ENCODE results near the gene ADPRHL1. TPM values are rescaled to one million over a fixed set of nuclear protein-coding genes. Genes with fewer than 3 reads are reported as not detected.

Gene ADPRHL1
- total RNA-seq, 1 donor from 2014 or later = 2.6 TPM

DNA sequence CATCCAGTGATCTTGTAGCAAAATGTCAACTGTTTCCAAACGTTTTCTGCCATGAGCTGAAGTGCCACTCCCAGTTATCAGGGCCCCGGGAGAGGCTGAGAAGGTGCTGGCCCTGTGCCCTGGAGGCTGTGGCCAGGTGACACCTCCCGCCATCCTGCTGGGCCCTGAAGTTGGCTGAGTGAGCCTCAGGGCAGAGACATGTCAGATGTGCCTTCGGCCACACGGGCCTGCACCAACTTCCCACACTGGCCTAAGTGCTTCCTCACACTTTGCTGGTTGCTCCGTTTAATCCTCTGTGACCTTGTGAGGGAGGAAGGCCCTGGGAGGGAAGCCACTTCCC is 4.8 kb downstream of the ADPRHL1 start:
- Mint-ChIP-seq H3K9me3 (ENCODE audit: unreplicated experiment) (no peaks in the 10 kb centered on the region), H3K27me3 (ENCODE audit: unreplicated experiment) (no peaks in the 10 kb centered on the region), H3K36me3 (ENCODE audit: unreplicated experiment) (peaks cover 6% of the 10 kb centered on the region), H3K27ac (ENCODE audit: unreplicated experiment) (no peak overlapping the region), H3K4me3 (ENCODE audit: unreplicated experiment) (no peak overlapping the region), H3K4me1 (ENCODE audit: unreplicated experiment) (peaks cover 6% of the 10 kb centered on the region)
- TF ChIP-seq, protein P1, sequence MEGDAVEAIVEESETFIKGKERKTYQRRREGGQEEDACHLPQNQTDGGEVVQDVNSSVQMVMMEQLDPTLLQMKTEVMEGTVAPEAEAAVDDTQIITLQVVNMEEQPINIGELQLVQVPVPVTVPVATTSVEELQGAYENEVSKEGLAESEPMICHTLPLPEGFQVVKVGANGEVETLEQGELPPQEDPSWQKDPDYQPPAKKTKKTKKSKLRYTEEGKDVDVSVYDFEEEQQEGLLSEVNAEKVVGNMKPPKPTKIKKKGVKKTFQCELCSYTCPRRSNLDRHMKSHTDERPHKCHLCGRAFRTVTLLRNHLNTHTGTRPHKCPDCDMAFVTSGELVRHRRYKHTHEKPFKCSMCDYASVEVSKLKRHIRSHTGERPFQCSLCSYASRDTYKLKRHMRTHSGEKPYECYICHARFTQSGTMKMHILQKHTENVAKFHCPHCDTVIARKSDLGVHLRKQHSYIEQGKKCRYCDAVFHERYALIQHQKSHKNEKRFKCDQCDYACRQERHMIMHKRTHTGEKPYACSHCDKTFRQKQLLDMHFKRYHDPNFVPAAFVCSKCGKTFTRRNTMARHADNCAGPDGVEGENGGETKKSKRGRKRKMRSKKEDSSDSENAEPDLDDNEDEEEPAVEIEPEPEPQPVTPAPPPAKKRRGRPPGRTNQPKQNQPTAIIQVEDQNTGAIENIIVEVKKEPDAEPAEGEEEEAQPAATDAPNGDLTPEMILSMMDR (IDR thresholded peaks at IDR 0.05) = no peak
- DNase-seq (ENCODE audit: extremely low spot score, unreplicated experiment) = no peak

DNA sequence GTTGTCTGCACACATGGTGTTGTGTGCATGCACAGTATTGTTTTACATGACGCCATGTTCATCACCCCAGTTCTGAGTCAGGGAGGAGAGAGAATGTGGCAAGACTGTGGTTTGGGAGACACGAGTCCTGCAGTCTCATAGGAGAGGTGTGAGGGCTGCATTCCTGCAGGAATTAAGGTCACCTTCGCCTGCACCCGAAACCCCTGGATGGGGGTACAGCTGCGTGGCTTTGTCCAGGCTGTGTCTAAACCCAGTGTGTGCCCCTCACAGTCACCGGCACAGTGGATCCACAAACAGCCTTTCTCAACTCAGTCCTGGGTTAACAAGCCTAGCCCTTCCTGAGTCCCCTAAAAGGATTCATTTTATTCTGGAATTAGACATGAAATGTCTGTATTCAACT is 5.7 kb downstream of the ADPRHL1 start:
- H3K27ac Mint-ChIP-seq (ENCODE audit: unreplicated experiment) = no peak overlapping the region
- H3K4me3 Mint-ChIP-seq (ENCODE audit: unreplicated experiment) = no peak overlapping the region
- H3K9me3 Mint-ChIP-seq (ENCODE audit: unreplicated experiment) = peaks cover 3% of the 10 kb centered on the region
- H3K4me1 Mint-ChIP-seq (ENCODE audit: unreplicated experiment) = peaks cover 6% of the 10 kb centered on the region
- no peak for DNase-seq (ENCODE audit: extremely low spot score, unreplicated experiment)
- H3K36me3 Mint-ChIP-seq (ENCODE audit: unreplicated experiment) = peaks cover 14% of the 10 kb centered on the region
- TF ChIP-seq, protein P1 (IDR thresholded peaks at IDR 0.05) = no peak
- H3K27me3 Mint-ChIP-seq (ENCODE audit: unreplicated experiment) = no peaks in the 10 kb centered on the region

DNA sequence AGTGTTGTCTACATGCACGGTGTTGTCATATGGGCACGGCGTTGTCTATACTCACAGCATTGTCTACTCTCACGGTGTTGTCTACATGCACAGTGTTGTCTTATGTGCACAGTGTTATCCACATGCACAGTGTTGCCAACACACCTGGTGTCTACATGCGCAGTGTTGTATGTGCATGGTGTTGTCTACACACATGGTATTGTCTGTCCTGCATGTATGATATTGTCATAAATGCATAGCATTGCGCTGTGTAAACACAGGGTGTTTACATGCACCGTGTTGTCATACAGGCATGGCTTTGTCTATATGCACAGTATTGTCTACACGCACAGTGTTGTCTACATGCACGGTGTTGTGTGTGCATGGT is 6.8 kb downstream of the ADPRHL1 start:
- no peaks in the 10 kb centered on the region for H3K27me3 Mint-ChIP-seq (ENCODE audit: unreplicated experiment)
- H3K36me3 Mint-ChIP-seq (ENCODE audit: unreplicated experiment) = peaks cover 25% of the 10 kb centered on the region
- H3K4me3 Mint-ChIP-seq (ENCODE audit: unreplicated experiment) = no peak overlapping the region
- peaks cover 6% of the 10 kb centered on the region for H3K9me3 Mint-ChIP-seq (ENCODE audit: unreplicated experiment)
- TF ChIP-seq, protein P1 (IDR thresholded peaks at IDR 0.05) = no peak
- no peak for DNase-seq (ENCODE audit: extremely low spot score, unreplicated experiment)
- peaks cover 6% of the 10 kb centered on the region for H3K4me1 Mint-ChIP-seq (ENCODE audit: unreplicated experiment)
- no peak overlapping the region for H3K27ac Mint-ChIP-seq (ENCODE audit: unreplicated experiment)

DNA sequence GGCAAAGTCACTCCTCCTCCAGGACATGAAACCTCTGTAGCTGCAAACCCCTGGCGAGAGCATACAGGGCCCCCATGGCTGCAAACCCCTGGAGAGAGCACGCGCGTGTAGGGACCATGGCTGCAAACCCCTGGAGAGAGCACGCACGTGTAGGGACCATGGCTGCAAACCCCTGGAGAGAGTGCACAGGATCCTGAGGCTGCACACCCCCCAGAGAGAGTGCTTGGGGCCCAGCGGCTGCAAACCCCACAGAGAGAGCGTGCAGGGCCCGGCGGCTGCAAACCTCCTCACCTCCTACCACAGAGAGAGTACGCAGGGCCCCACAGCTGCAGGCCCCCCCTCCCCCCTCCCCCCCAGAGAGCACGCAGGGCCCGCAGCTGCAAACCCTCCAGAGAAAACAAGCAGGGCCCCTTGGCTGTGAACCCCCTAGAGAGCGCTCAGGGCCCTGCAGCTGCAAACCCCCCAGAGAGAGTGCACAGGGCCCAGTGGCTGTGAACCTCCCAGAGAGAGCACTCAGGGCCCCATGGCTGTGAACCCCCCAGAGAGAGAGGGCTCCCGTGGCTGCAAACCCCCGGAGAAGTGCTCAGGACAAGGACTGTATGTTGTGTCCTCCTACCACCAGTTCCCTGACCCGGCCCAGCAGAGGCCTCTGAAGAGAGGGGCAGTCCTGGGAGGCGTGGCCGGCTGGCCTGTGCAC is 7.3 kb downstream of the ADPRHL1 start:
- Mint-ChIP-seq H3K27ac (ENCODE audit: unreplicated experiment) (no peak overlapping the region), H3K27me3 (ENCODE audit: unreplicated experiment) (no peaks in the 10 kb centered on the region), H3K4me1 (ENCODE audit: unreplicated experiment) (peaks cover 6% of the 10 kb centered on the region), H3K4me3 (ENCODE audit: unreplicated experiment) (no peak overlapping the region), H3K9me3 (ENCODE audit: unreplicated experiment) (peaks cover 6% of the 10 kb centered on the region), H3K36me3 (ENCODE audit: unreplicated experiment) (peaks cover 27% of the 10 kb centered on the region)
- no peak for DNase-seq (ENCODE audit: extremely low spot score, unreplicated experiment)
- TF ChIP-seq, protein P1 (IDR thresholded peaks at IDR 0.05) = no peak

DNA sequence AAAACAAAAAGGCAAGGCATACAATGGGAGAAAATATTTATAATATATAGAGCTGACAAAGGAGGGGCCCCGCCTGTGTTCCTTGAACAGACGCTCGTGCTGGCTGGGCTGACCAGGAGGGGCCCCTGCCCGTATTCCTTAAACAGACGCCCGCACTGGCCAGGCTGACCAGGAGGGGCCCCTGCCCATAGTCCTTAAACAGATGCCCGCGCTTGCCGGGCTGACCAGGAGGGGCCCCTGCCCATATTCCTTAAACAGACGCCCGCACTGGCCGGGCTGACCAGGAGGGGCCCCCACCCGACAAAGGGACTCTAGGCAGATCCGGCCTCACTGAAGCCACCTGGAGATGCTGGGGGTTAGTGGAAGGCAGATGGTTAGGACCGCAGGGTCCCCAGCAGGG is 9.3 kb downstream of the ADPRHL1 start:
- Mint-ChIP-seq H3K4me3 (ENCODE audit: unreplicated experiment) (no peak overlapping the region), H3K9me3 (ENCODE audit: unreplicated experiment) (peaks cover 6% of the 10 kb centered on the region), H3K27ac (ENCODE audit: unreplicated experiment) (no peak overlapping the region)

More for the DNA sequence above, 9.3 kb downstream of the ADPRHL1 start:
- H3K27me3 Mint-ChIP-seq (ENCODE audit: unreplicated experiment) = no peaks in the 10 kb centered on the region
- TF ChIP-seq, protein P1 (IDR thresholded peaks at IDR 0.05) = no peak
- peaks cover 34% of the 10 kb centered on the region for H3K36me3 Mint-ChIP-seq (ENCODE audit: unreplicated experiment)
- no peak for DNase-seq (ENCODE audit: extremely low spot score, unreplicated experiment)
- peaks cover 6% of the 10 kb centered on the region for H3K4me1 Mint-ChIP-seq (ENCODE audit: unreplicated experiment)
